OCI-LY3 (cell line): ENCODE results near the gene GLB1L.

Experiments
- H2AFZ ChIP-seq: fragments of 200-600, 300-600 bp; shearing (Covaris generic); 2 replicates; pipeline ENCODE4 v1.6.0; 2014; ENCODE audit warnings: antibody characterized with exemption, low read depth, low read length
- H3K27ac ChIP-seq: fragments of 200-600, 300-600 bp; sonication (generic); 2 replicates; pipeline ENCODE4 v1.5.1; 2014; ENCODE audit warnings: mild to moderate bottlenecking, low read length, moderate library complexity, mixed read lengths
- H3K27me3 ChIP-seq: fragments of 200-600, 300-600 bp; sonication (generic); 2 replicates; pipeline ENCODE4 v1.6.1; 2014; ENCODE audit warnings: low read depth, low read length, mixed read lengths
- H3K36me3 ChIP-seq: fragments of 200-600, 300-600 bp; sonication (generic); replicated peaks from 2 replicates; pipeline ENCODE3; 2014; ENCODE audit warnings: low read depth, low read length, mixed read lengths
- H3K4me1 ChIP-seq: fragments of 300-600, 200-600 bp; sonication (generic); 2 replicates; pipeline ENCODE4 v1.6.1; 2014; ENCODE audit warnings: low read length, mixed read lengths
- H3K4me2 ChIP-seq: fragments of 200-600, 300-600 bp; sonication (generic); 2 replicates; pipeline ENCODE4 v1.6.1; 2014; ENCODE audit warnings: low read length, mixed read lengths
- H3K4me3 ChIP-seq: fragments of 300-600, 200-600 bp; sonication (generic); 2 replicates; pipeline ENCODE4 v1.5.1; 2014; ENCODE audit warnings: antibody characterized with exemption, mild to moderate bottlenecking, low read length, moderate library complexity
- H3K79me2 ChIP-seq: fragments of 300-600, 200-600 bp; shearing (Covaris generic); 2 replicates; pipeline ENCODE4 v1.6.1; 2014; ENCODE audit warnings: mild to moderate bottlenecking, low read length, mixed read lengths
- H3K9ac ChIP-seq: fragments of 300-600, 200-600 bp; shearing (Covaris generic); 2 replicates; pipeline ENCODE4 v1.6.0; 2014; ENCODE audit warnings: mild to moderate bottlenecking, low read length, moderate library complexity
- H3K9me3 ChIP-seq: fragments of 200-600, 300-600 bp; shearing (Covaris generic); 2 replicates; pipeline ENCODE4 v1.6.1; 2014; ENCODE audit warnings: low read length, mixed read lengths; ENCODE audit not compliant: insufficient read depth
- H4K20me1 ChIP-seq: fragments of 200-600, 300-600 bp; sonication (generic); 2 replicates; pipeline ENCODE4 v1.6.1; 2016; ENCODE audit warnings: low read length, mixed read lengths; ENCODE audit not compliant: insufficient read depth
- CTCF ChIP-seq: fragments of 200-600, 300-600 bp; sonication (generic); IDR thresholded peaks from 2 replicates; pipeline ENCODE4 v1.5.1; 2014; ENCODE audit warnings: antibody characterized with exemption, low read length, low read depth
- EZH2phosphoT487 ChIP-seq: fragments of 200-600 bp; shearing (Covaris generic); IDR thresholded peaks from 2 replicates; pipeline ENCODE4 v1.6.1; 2018; ENCODE audit warnings: antibody characterized with exemption, mixed run types, low read depth

Gene GLB1L

GRCh38 chr2:219214141-219214540 lies 31.1 kb downstream of the GLB1L start:
- Histone ChIP-seq H3K4me3 (no peak overlapping the region), H3K4me1 (no peaks in the 10 kb centered on the region), H3K79me2 (no peaks in the 10 kb centered on the region), H3K9ac (no peak overlapping the region), H3K36me3 (no peaks in the 10 kb centered on the region), H3K4me2 (no peak overlapping the region), H3K9me3 (no peaks in the 10 kb centered on the region), H3K27ac (no peak overlapping the region), H4K20me1 (no peaks in the 10 kb centered on the region), H3K27me3 (no peaks in the 10 kb centered on the region), H2AFZ (no peak overlapping the region)
- no peak for TF ChIP-seq EZH2phosphoT487
- no peak for TF ChIP-seq CTCF

DNA sequence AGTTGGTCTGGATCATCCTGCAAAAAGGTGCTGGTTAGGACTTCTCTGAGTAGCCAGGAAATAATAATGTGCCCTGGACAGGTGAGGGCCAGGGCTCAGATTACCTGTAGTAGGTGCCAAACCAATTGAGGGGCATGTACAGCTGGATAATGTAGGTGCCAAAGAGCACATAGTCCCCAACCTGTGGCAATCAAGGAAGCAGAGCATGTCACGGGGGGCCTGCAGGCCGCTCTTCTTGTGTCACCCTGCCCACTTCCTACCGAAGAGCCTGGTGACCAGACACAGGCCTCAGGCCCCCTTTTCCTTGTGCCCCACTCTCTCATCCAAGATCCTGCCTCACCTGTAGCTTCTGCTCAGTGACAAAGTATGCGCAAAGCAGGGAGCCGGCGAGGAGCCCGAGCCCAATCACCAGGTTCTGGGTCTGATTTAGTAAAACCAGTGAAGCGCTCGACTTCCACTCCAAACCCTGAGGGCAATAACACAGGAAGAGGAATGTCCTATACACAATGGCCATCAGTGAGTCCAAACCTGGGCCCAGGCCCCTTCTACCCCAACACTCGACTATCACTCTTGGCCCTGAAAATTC lies 31.7 kb downstream of the GLB1L start:
- no peaks in the 10 kb centered on the region for H4K20me1 ChIP-seq
- H3K4me1 ChIP-seq = no peaks in the 10 kb centered on the region
- H3K4me2 ChIP-seq = no peak overlapping the region
- no peaks in the 10 kb centered on the region for H3K9me3 ChIP-seq
- H3K27me3 ChIP-seq = no peaks in the 10 kb centered on the region
- no peaks in the 10 kb centered on the region for H3K36me3 ChIP-seq
- TF ChIP-seq EZH2phosphoT487 (no peak), CTCF (no peak)
- H3K4me3 ChIP-seq = no peak overlapping the region
- no peak overlapping the region for H2AFZ ChIP-seq
- no peak overlapping the region for H3K9ac ChIP-seq
- no peaks in the 10 kb centered on the region for H3K79me2 ChIP-seq
- no peak overlapping the region for H3K27ac ChIP-seq

DNA sequence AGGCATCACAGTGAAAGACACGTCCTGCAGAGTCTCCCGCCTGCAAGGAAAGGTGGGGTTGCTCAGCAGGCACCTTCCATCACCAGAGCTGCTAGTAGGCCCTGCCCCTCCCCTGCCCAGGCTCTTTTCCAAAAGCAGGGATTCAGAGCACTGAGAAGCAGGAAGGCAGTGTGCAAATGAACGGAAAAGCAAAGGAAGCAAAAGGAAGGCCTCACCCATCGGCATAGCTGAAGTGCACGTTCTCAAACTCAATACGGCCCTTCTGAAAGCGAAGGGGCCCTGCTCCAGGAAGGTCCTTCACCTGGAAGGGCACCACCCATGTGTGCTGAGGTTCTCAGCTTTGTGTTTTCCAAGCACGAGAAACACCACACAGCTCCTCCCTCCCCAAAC lies 32.2 kb downstream of the GLB1L start:
- H3K4me1 ChIP-seq = no peaks in the 10 kb centered on the region
- no peak overlapping the region for H3K9ac ChIP-seq
- no peaks in the 10 kb centered on the region for H3K9me3 ChIP-seq
- H4K20me1 ChIP-seq = no peaks in the 10 kb centered on the region
- TF ChIP-seq CTCF = no peak
- TF ChIP-seq EZH2phosphoT487 = no peak
- no peak overlapping the region for H3K27ac ChIP-seq
- H3K4me3 ChIP-seq = no peak overlapping the region
- no peaks in the 10 kb centered on the region for H3K79me2 ChIP-seq
- no peaks in the 10 kb centered on the region for H3K36me3 ChIP-seq
- H3K27me3 ChIP-seq = no peaks in the 10 kb centered on the region
- H2AFZ ChIP-seq = no peak overlapping the region
- no peak overlapping the region for H3K4me2 ChIP-seq

DNA sequence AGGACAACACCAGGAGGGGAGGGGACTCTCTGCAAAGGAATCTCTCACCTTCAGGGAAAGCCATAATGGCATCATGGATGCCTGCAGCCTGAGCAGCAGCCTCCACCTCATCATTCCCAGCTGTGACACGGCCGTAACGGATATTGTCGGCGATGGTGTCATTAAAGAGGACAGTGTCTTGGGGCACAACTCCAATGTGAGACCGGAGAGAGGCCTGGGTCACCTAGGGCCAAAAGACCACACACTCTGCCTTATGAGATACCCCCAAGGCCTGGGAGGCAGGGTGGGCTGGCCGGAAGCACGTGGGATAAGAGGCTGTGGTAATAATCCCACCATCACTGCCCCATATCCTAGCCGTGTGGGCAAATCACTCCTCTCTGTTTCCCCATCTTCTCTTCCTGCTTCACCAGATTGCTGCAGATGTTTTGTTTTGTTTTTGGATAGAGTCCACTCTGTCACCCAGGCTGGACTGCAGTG lies 34.3 kb downstream of the GLB1L start:
- Histone ChIP-seq H3K36me3 (no peaks in the 10 kb centered on the region), H3K27ac (no peak overlapping the region), H3K4me2 (no peak overlapping the region), H3K4me3 (no peak overlapping the region), H3K4me1 (peaks cover 7% of the 10 kb centered on the region), H4K20me1 (no peaks in the 10 kb centered on the region), H3K9ac (no peak overlapping the region), H3K79me2 (no peaks in the 10 kb centered on the region), H2AFZ (no peak overlapping the region), H3K27me3 (no peaks in the 10 kb centered on the region), H3K9me3 (no peaks in the 10 kb centered on the region)
- no peak for TF ChIP-seq EZH2phosphoT487
- TF ChIP-seq CTCF = no peak
